ENCODE measurements around the gene KCNQ1. TPM values are rescaled to one million over a fixed set of nuclear protein-coding genes. Genes with fewer than 3 reads are reported as not detected.

Gene KCNQ1
- total RNA-seq, 1 experiment from 2014 or later: 10.7 TPM

GRCh38 chr11:2398664-2399355 is 46.0 kb upstream of the KCNQ1 start:
- DNase-seq (ENCODE audit: low read depth, low spot score) (no peak), ATAC-seq (no peak)
- H3K79me2 ChIP-seq (ENCODE audit: insufficient read depth, low read length): peaks cover 27% of the 10 kb centered on the region
- CTCF ChIA-PET: interaction anchor here (0.6 kb wide), 1 partner anchor 23 kb away, joined by 3 read pairs; no protein-coding TSS in a partner anchor
- no peaks in the 10 kb centered on the region for H3K9me2 ChIP-seq (ENCODE audit: insufficient read depth)
- H3K9me3 ChIP-seq (ENCODE audit: control insufficient read depth in 1 of 2, insufficient read depth in 1 of 2, low read depth in 1 of 2, low read length in 2 of 2): no peaks in the 10 kb centered on the region
- BruUV-seq (replicated peaks): no TSS peak
- no peaks in the 10 kb centered on the region for H3K27me3 ChIP-seq (ENCODE audit: insufficient read depth, low read length)
- intact Hi-C loops (cut with micrococcal nuclease): no loop called here
- peak overlapping the region; percentile 88 for H3K9ac ChIP-seq (ENCODE audit: low read length)
- peak overlapping the region; percentile 90 for H3K4me2 ChIP-seq (ENCODE audit: low read length)
- POLR2A ChIA-PET: interaction anchor here (1.2 kb wide), 1 partner anchor 22 kb away, joined by 3 read pairs; the partner anchor contains the start of gene CD81
- no peak overlapping the region for H2AFZ ChIP-seq (ENCODE audit: low read depth, low read length, poor library complexity, severe bottlenecking)
- TF ChIP-seq POLR2AphosphoS5 (IDR thresholded peaks at IDR 0.05; ENCODE audit: low read depth, low read length): peak; percentile 17; the same call in 1 of the 2 replicates
- TF ChIP-seq ZFX (IDR thresholded peaks at IDR 0.05): no peak
- H3K27ac ChIP-seq (ENCODE audit: low read depth, low read length): peak overlapping the region; percentile 83
- peaks cover 16 to 27% of the 10 kb centered on the region in 2 experiments for H3K4me1 ChIP-seq (ENCODE audit: control insufficient read depth in 1 of 2, insufficient read depth in 2 of 2, low read length in 2 of 2)
- peak overlapping the region; percentile 88 to 100 for H3K4me3 ChIP-seq (replicated peaks in 1 of 2; ENCODE audit: low read depth in 1 of 2, low read length in 2 of 2)
- no peaks in the 10 kb centered on the region for H4K20me1 ChIP-seq (ENCODE audit: insufficient read depth)
- peaks cover 12 to 17% of the 10 kb centered on the region in 2 experiments; a peak in 3 of 4 replicates for H3K36me3 ChIP-seq (ENCODE audit: control insufficient read depth in 1 of 2, insufficient read depth in 2 of 2, low read length in 2 of 2)
- RAD21 ChIA-PET (ENCODE audit: low non-redundant PET in 1 of 2, low total read pairs in 2 of 2, uncharacterized antibody in 2 of 2, unreplicated experiment in 2 of 2): interaction anchor here (0.8 to 1.9 kb wide), 2 partner anchors 22 to 94 kb away, joined by 3 to 6 read pairs; no protein-coding TSS in a partner anchor

- no peaks in the 10 kb centered on the region for H4K20me1 ChIP-seq (ENCODE audit: insufficient read depth)
- ChIA-PET POLR2A (interaction anchor here (1.5 to 2.2 kb wide), 3 partner anchors 17 to 24 kb away, joined by 4 to 7 read pairs (median 4); partner anchors contain the start of gene CD81), RAD21 (ENCODE audit: low non-redundant PET in 1 of 2, low total read pairs in 2 of 2, uncharacterized antibody in 2 of 2, unreplicated experiment in 2 of 2) (interaction anchor here in 1 of 2 experiments (1.2 to 2.0 kb wide), 3 partner anchors 21 to 132 kb away, joined by 4 to 7 read pairs (median 6); no protein-coding TSS in a partner anchor), CTCF (interaction anchor here (1.6 to 5.0 kb wide), 3 partner anchors 21 to 94 kb away, joined by 4 to 42 read pairs (median 20); no protein-coding TSS in a partner anchor)
- no peaks in the 10 kb centered on the region for H3K27me3 ChIP-seq (ENCODE audit: insufficient read depth, low read length)
- H3K36me3 ChIP-seq (ENCODE audit: control insufficient read depth in 1 of 2, insufficient read depth in 2 of 2, low read length in 2 of 2): peaks cover 12 to 17% of the 10 kb centered on the region in 2 experiments; a peak in 3 of 4 replicates
- no peaks in the 10 kb centered on the region for H3K9me2 ChIP-seq (ENCODE audit: insufficient read depth)
- H2AFZ ChIP-seq (ENCODE audit: low read depth, low read length, poor library complexity, severe bottlenecking): no peak overlapping the region
- H3K4me2 ChIP-seq (ENCODE audit: low read length): peak overlapping the region; percentile 90
- peaks cover 20% of the 10 kb centered on the region for H3K79me2 ChIP-seq (ENCODE audit: insufficient read depth, low read length)
- ATAC-seq (peak; percentile 25), DNase-seq (ENCODE audit: low read depth, low spot score) (no peak)
- peak; percentile 51; the same call in 1 of the 2 replicates for TF ChIP-seq ZFX (IDR thresholded peaks at IDR 0.05)
- no peak for TF ChIP-seq TCF7L2 (IDR thresholded peaks at IDR 0.05; ENCODE audit: borderline replicate concordance, extremely low read depth, insufficient read depth, insufficient read length)
- TF ChIP-seq POLR2AphosphoS5 (IDR thresholded peaks at IDR 0.05; ENCODE audit: low read depth, low read length): no peak
- H3K9me3 ChIP-seq (ENCODE audit: control insufficient read depth in 1 of 2, insufficient read depth in 1 of 2, low read depth in 1 of 2, low read length in 2 of 2): no peaks in the 10 kb centered on the region
- peak overlapping the region; percentile 88 for H3K9ac ChIP-seq (ENCODE audit: low read length)
- H3K4me1 ChIP-seq (ENCODE audit: control insufficient read depth in 1 of 2, insufficient read depth in 2 of 2, low read length in 2 of 2): peaks cover 16 to 27% of the 10 kb centered on the region in 2 experiments
- TSS peak; percentile 67 for BruUV-seq (replicated peaks)
- intact Hi-C loops (cut with micrococcal nuclease): loop anchor here (1.0 to 5.0 kb wide), 5 partner anchors 20 to 534 kb away; no protein-coding TSS in a partner anchor
- peak overlapping the region; percentile 83 for H3K27ac ChIP-seq (ENCODE audit: low read depth, low read length)
- H3K4me3 ChIP-seq (replicated peaks in 1 of 2; ENCODE audit: low read depth in 1 of 2, low read length in 2 of 2): peak overlapping the region; percentile 88 to 100
These were observed 45.2 kb upstream of the KCNQ1 start for GRCh38 chr11:2399488-2400068.
